Activated CD8-positive, alpha-beta T cell treated with anti-CD3 and anti-CD28 coated beads for 36 hours (primary cell): ENCODE results near the gene TSPAN31. TPM values are rescaled to one million over a fixed set of nuclear protein-coding genes. Genes with fewer than 3 reads are reported as not detected.

ENCODE experiments used
- ATAC-seq: fragments of 200-7000 bp; cut with Tn5 transposase; one replicate; pipeline ENCODE4 v1.10.0; 2021; ENCODE audit warnings: mild to moderate bottlenecking, moderate library complexity
- CTCF ChIA-PET: fragments of 350-600 bp; sonication (Branson Sonifier 250); formaldehyde crosslinking; loops from one replicate; lab custom pipeline; 2021; ENCODE audit warnings: antibody characterized with exemption; lab: Charles Lee
- POLR2A ChIA-PET: fragments of 350-600 bp; sonication (Branson Sonifier 250); formaldehyde crosslinking; loops from one replicate; lab custom pipeline; 2021; ENCODE audit warnings: antibody characterized with exemption; lab: Charles Lee
- DNase-seq: peaks from one replicate; pipeline ENCODE4 v3.0.0-alpha.2; 2020
- H3K27ac Mint-ChIP-seq: one replicate; pipeline ENCODE4 v1.8.0; 2021; ENCODE audit warnings: mild to moderate bottlenecking, mixed read lengths
- H3K27me3 Mint-ChIP-seq: one replicate; pipeline ENCODE4 v1.8.0; 2021; ENCODE audit warnings: mixed read lengths
- H3K36me3 Mint-ChIP-seq: one replicate; pipeline ENCODE4 v1.8.0; 2021; ENCODE audit warnings: low read depth, mixed read lengths
- H3K4me1 Mint-ChIP-seq: one replicate; pipeline ENCODE4 v1.8.0; 2021; ENCODE audit warnings: low read depth, mixed read lengths
- H3K4me3 Mint-ChIP-seq: one replicate; pipeline ENCODE4 v1.8.0; 2021; ENCODE audit warnings: mild to moderate bottlenecking, moderate library complexity, mixed read lengths
- H3K9me3 Mint-ChIP-seq: one replicate; pipeline ENCODE4 v1.8.0; 2021; ENCODE audit warnings: mixed read lengths
- CTCF ChIP-seq: fragments of 200-600 bp; IDR thresholded peaks from one replicate; pipeline ENCODE4 v1.8.0; 2022; ENCODE audit warnings: antibody characterized with exemption, mild to moderate bottlenecking
- intact Hi-C: fragments of 100-400 bp; cut with micrococcal nuclease; formaldehyde crosslinking; loops from one replicate; pipeline ENCODE4 v1.10.0; 2022
- total RNA-seq, 2 experiments: library from RNA; stranded (reverse); gene quantifications; one replicate each; pipeline ENCODE4 v1.2.3, GENCODE V29; 2021

TSPAN31 gene
- total RNA-seq, 2 experiments from 2014 or later, result 6.9 to 7.5 TPM

GRCh38 chr12:57755194-57755453, 10.3 kb downstream of the TSPAN31 start:
- Mint-ChIP-seq H3K27ac (no peak overlapping the region), H3K36me3 (peaks cover 42% of the 10 kb centered on the region), H3K4me1 (peaks cover 60% of the 10 kb centered on the region), H3K27me3 (no peaks in the 10 kb centered on the region), H3K4me3 (peak overlapping the region; percentile 35), H3K9me3 (no peaks in the 10 kb centered on the region)
- intact Hi-C loops, result no loop called here
- CTCF ChIA-PET, result interaction anchor here (3.0 kb wide), 1 partner anchor 11 kb away, joined by 74 read pairs; the partner anchor contains the start of gene CYP27B1
- POLR2A ChIA-PET, result interaction anchor here (2.3 to 2.4 kb wide), 2 partner anchors 9 to 17 kb away, joined by 8 to 9 read pairs; partner anchors contain the start of genes EEF1AKMT3 and METTL1
- no peak for TF ChIP-seq CTCF
- no peak for ATAC-seq
- DNase-seq, result no peak

- ATAC-seq, result no peak
- POLR2A ChIA-PET, result interaction anchor here (0.8 to 2.4 kb wide), 8 partner anchors 8 to 1126 kb away, joined by 3 to 10 read pairs (median 8); partner anchors contain the start of genes BAZ2A, EEF1AKMT3, METTL1 and TSPAN31
- peak overlapping the region; percentile 21 for H3K27ac Mint-ChIP-seq
- peaks cover 55% of the 10 kb centered on the region for H3K4me1 Mint-ChIP-seq
- peaks cover 41% of the 10 kb centered on the region for H3K36me3 Mint-ChIP-seq
- no peak for TF ChIP-seq CTCF
- H3K27me3 Mint-ChIP-seq, result no peaks in the 10 kb centered on the region
- peak overlapping the region; percentile 79 for H3K4me3 Mint-ChIP-seq
- H3K9me3 Mint-ChIP-seq, result no peaks in the 10 kb centered on the region
- CTCF ChIA-PET, result interaction anchor here (0.7 to 3.0 kb wide), 21 partner anchors 11 to 231 kb away, joined by 3 to 74 read pairs (median 5); partner anchors contain the start of genes AVIL, CYP27B1, EEF1AKMT3 and METTL1
- DNase-seq, result peak; percentile 39
- intact Hi-C loops, result no loop called here
These were observed 10.9 kb downstream of the TSPAN31 start for GRCh38 chr12:57755454-57756372.

- H3K27me3 Mint-ChIP-seq, result no peaks in the 10 kb centered on the region
- ChIA-PET POLR2A (interaction anchor here (0.8 to 2.4 kb wide), 10 partner anchors 8 to 1127 kb away, joined by 3 to 10 read pairs (median 6); partner anchors contain the start of genes BAZ2A, EEF1AKMT3, METTL1 and TSPAN31), CTCF (interaction anchor here (0.7 to 3.0 kb wide), 33 partner anchors 9 to 232 kb away, joined by 3 to 74 read pairs (median 5); partner anchors contain the start of genes AVIL, CYP27B1, EEF1AKMT3 and METTL1)
- no peaks in the 10 kb centered on the region for H3K9me3 Mint-ChIP-seq
- peak overlapping the region; percentile 67 for H3K27ac Mint-ChIP-seq
- H3K4me3 Mint-ChIP-seq, result peak overlapping the region; percentile 79
- peaks cover 47% of the 10 kb centered on the region for H3K4me1 Mint-ChIP-seq
- peak; percentile 81 for TF ChIP-seq CTCF
- peaks cover 37% of the 10 kb centered on the region for H3K36me3 Mint-ChIP-seq
- intact Hi-C loops, result no loop called here
- DNase-seq (peak; percentile 81), ATAC-seq (peak; percentile 33)
These were observed 11.8 kb downstream of the TSPAN31 start for GRCh38 chr12:57756406-57757341.

GRCh38 chr12:57757771-57758170, 12.9 kb downstream of the TSPAN31 start:
- no peak overlapping the region for H3K27ac Mint-ChIP-seq
- no peak for TF ChIP-seq CTCF
- no peak overlapping the region for H3K4me3 Mint-ChIP-seq
- H3K9me3 Mint-ChIP-seq, result no peaks in the 10 kb centered on the region
- peaks cover 37% of the 10 kb centered on the region for H3K36me3 Mint-ChIP-seq
- intact Hi-C loops, result no loop called here
- ChIA-PET POLR2A (no interaction called here), CTCF (interaction anchor here (1.8 to 3.0 kb wide), 3 partner anchors 9 to 148 kb away, joined by 5 to 74 read pairs (median 6); partner anchors contain the start of genes AVIL and CYP27B1)
- H3K27me3 Mint-ChIP-seq, result no peaks in the 10 kb centered on the region
- DNase-seq (no peak), ATAC-seq (no peak)
- peaks cover 43% of the 10 kb centered on the region for H3K4me1 Mint-ChIP-seq
